Measurements from ENCODE around the gene KMT2D. TPM values are rescaled to one million over a fixed set of nuclear protein-coding genes. Genes with fewer than 3 reads are reported as not detected.

KMT2D gene
- total and polyA plus RNA-seq, 2 of the 8 experiments (the other 6 are each of a cell fraction or from before 2014, with no cell fraction given) = 9.1 to 86.3 TPM

GRCh38 chr12:49031573-49032161 is 28.9 kb downstream of the KMT2D start (continued):
- no peak for TF ChIP-seq BCL11A (IDR thresholded peaks at IDR 0.05; ENCODE audit: low read depth in 2 of 2, low read length in 2 of 2)
- no peak for TF ChIP-seq HDAC2 (IDR thresholded peaks at IDR 0.05; ENCODE audit: borderline replicate concordance in 1 of 2, low read depth in 2 of 2, low read length in 2 of 2)
- no peak for TF ChIP-seq RFX5 (IDR thresholded peaks at IDR 0.05; ENCODE audit: borderline replicate concordance, low read depth, low read length)
- TF ChIP-seq TEAD4 (IDR thresholded peaks at IDR 0.05; ENCODE audit: low read depth, low read length) = no peak
- no peak for TF ChIP-seq SIRT6 (IDR thresholded peaks at IDR 0.05; ENCODE audit: low read length)
- TF ChIP-seq ATF2 (IDR thresholded peaks at IDR 0.05; ENCODE audit: low read length) = no peak
- TF ChIP-seq CTCF (IDR thresholded peaks at IDR 0.05; ENCODE audit: control extremely low read depth in 1 of 3, insufficient read depth in 1 of 3, low read depth in 1 of 3, low read length in 3 of 3) = no peak
- no peak for TF ChIP-seq JUND (IDR thresholded peaks at IDR 0.05; ENCODE audit: low read length)
- no peak for TF ChIP-seq SP4 (IDR thresholded peaks at IDR 0.05; ENCODE audit: low read length)

Measured in H1 (cell line).